K562 (cell line): ENCODE measurements around the gene TDRD10. TPM values are rescaled to one million over a fixed set of nuclear protein-coding genes. Genes with fewer than 3 reads are reported as not detected.

Source experiments
- ATAC-seq: fragments of 200-7000 bp; cut with Tn5 transposase; 3 replicates; pipeline ENCODE4 v1.9.1; 2020; ENCODE audit warnings: moderate library complexity
- BruUV-seq: library from RNA; stranded (reverse); fragments of 400-500 nt; replicated peaks from 2 replicates; lab custom pipeline; 2021; lab: Mats Ljungman, UMichigan
- CTCF ChIA-PET: fragments of 300-600 bp; formaldehyde crosslinking; extraction: SDS; loops from one replicate; lab custom pipeline; 2021; ENCODE audit warnings: low intra/inter-chr PET ratio; lab: Yijun Ruan, JAX
- POLR2A ChIA-PET: fragments of 300-600, 350-650 bp; sonication (Branson Sonifier 250); formaldehyde crosslinking; extraction: SDS; loops from one replicate; lab custom pipeline; 2021; ENCODE audit warnings: antibody characterized with exemption, inconsistent platforms; lab: Yijun Ruan, JAX
- DNase-seq, 4 experiments: peaks; one replicate each; pipeline versions ENCODE4 v3.0.0 to v3.0.0-alpha.2; 2011 to 2018; ENCODE audit warnings: low spot score in 3 of 4, mixed read lengths in 3 of 4; ENCODE audit errors: extremely low read depth in 1 of 4
- FAIRE-seq: peaks from 2 replicates; lab custom pipeline; 2011; peaks lifted over from hg19 to GRCh38; lab: Jason Lieb, UNC
- H2AFZ ChIP-seq: 2 replicates; pipeline ENCODE4 v1.6.0; 2011; ENCODE audit warnings: low read depth, low read length, control low read depth, inconsistent platforms
- H3K27ac ChIP-seq: fragments of 200-600 bp; 3 replicates; pipeline ENCODE4 v1.8.0; 2011; ENCODE audit warnings: low read depth, mild to moderate bottlenecking, control low read depth, inconsistent platforms, low read length, moderate library complexity, mixed read lengths; ENCODE audit errors: extremely low read depth
- H3K27me3 ChIP-seq, 2 experiments: fragments of 300-600 bp in 1 of 2; 2 replicates in 1 of 2; 3 replicates in 1 of 2; pipeline versions ENCODE4 v1.6.0 to v1.8.0; 2011; ENCODE audit warnings: inconsistent platforms in 2 of 2, low read length in 2 of 2, mild to moderate bottlenecking in 1 of 2, mixed read lengths in 1 of 2, moderate library complexity in 1 of 2; ENCODE audit not compliant: control insufficient read depth in 2 of 2, insufficient read depth in 2 of 2
- H3K36me3 ChIP-seq: fragments of 300-600 bp; 3 replicates; pipeline ENCODE4 v1.8.0; 2011; ENCODE audit warnings: mild to moderate bottlenecking, low read length, inconsistent platforms; ENCODE audit not compliant: control insufficient read depth, insufficient read depth
- H3K4me1 ChIP-seq, 2 experiments: fragments of 200-600 bp in 1 of 2; replicated peaks in 1 of 2; 2 replicates in 1 of 2; 3 replicates in 1 of 2; pipeline versions ENCODE4 v1.5.1 to v1.8.0; 2011; ENCODE audit warnings: inconsistent platforms in 2 of 2, low read length in 2 of 2, mild to moderate bottlenecking in 1 of 2, mixed read lengths in 1 of 2, moderate library complexity in 1 of 2; ENCODE audit not compliant: control insufficient read depth in 2 of 2, insufficient read depth in 2 of 2
- H3K4me2 ChIP-seq: 2 replicates; pipeline ENCODE4 v1.6.1; 2011; ENCODE audit warnings: low read length, control low read depth, inconsistent platforms, mixed read lengths; ENCODE audit not compliant: insufficient read depth
- H3K4me3 ChIP-seq: fragments of 200-600 bp; sonication (generic), shearing (Covaris generic); 2 replicates; pipeline ENCODE4 v1.5.1; 2016; ENCODE audit warnings: control low read depth, inconsistent platforms
- H3K79me2 ChIP-seq: fragments of 200-600 bp; 3 replicates; pipeline ENCODE4 v1.8.0; 2011; ENCODE audit warnings: low read length, inconsistent platforms; ENCODE audit not compliant: control insufficient read depth, insufficient read depth
- H3K9ac ChIP-seq, 2 experiments: 2 replicates each; pipeline versions ENCODE4 v1.6.0 to v1.6.1; 2011; ENCODE audit warnings: low read depth in 2 of 2, low read length in 2 of 2, control low read depth in 1 of 2, inconsistent platforms in 1 of 2, mild to moderate bottlenecking in 1 of 2, mixed read lengths in 1 of 2; ENCODE audit not compliant: insufficient read depth in 1 of 2
- H3K9me1 ChIP-seq: one replicate; pipeline ENCODE4 v1.6.0; 2011; ENCODE audit warnings: inconsistent platforms, mild to moderate bottlenecking, low read length, moderate library complexity; ENCODE audit not compliant: control insufficient read depth, insufficient read depth
- H3K9me3 ChIP-seq: replicated peaks from 2 replicates; pipeline ENCODE4 v1.5.1; 2011; ENCODE audit warnings: low read depth, low read length, inconsistent platforms; ENCODE audit not compliant: control insufficient read depth, insufficient read depth
- H4K20me1 ChIP-seq: replicated peaks from 2 replicates; pipeline ENCODE4 v1.6.1; 2011; ENCODE audit warnings: low read length, inconsistent platforms, mixed read lengths; ENCODE audit not compliant: control insufficient read depth, insufficient read depth
- KLF6 ChIP-seq: fragments of 250-450 bp; sonication (Bioruptor Pico); IDR thresholded peaks from 2 replicates; pipeline ENCODE4 v1.4.0; 2020; ENCODE audit warnings: mild to moderate bottlenecking, moderate library complexity, borderline replicate concordance
- PHB ChIP-seq: fragments of 250-450 bp; sonication (Bioruptor Pico); IDR thresholded peaks from 2 replicates; pipeline ENCODE4 v1.5.0; 2021
- TEAD1 ChIP-seq, 2 experiments: fragments of 450-650 bp in 1 of 2; sonication (generic) in 1 of 2; formaldehyde crosslinking; IDR thresholded peaks; 2 replicates each; pipeline versions ENCODE4 v1.4.0 to v1.8.0; 2020 to 2022; ENCODE audit warnings: mild to moderate bottlenecking in 2 of 2, missing genetic modification reagents in 1 of 2
- ZC3H8 ChIP-seq: fragments of 450-650 bp; IDR thresholded peaks from 2 replicates; pipeline ENCODE4 v1.6.1; 2017
- ZNF561 ChIP-seq: fragments of 450-650 bp; formaldehyde crosslinking; conservative IDR thresholded peaks from 2 replicates; pipeline ENCODE4 v1.4.0; 2020; ENCODE audit warnings: mild to moderate bottlenecking, moderate library complexity
- WGBS: fragments of 100-300 bp; shearing (Covaris generic); methylation state at CpG from one replicate; pipeline ENCODE4 v1.1.6; 2016; ENCODE audit warnings: low coverage, mixed read lengths; ENCODE audit not compliant: insufficient coverage; ENCODE audit errors: missing lambda C conversion rate; 5-methylcytosine and 5-hydroxymethylcytosine counted together
- in situ Hi-C: fragments of 300-500 bp; cut with MboI; formaldehyde crosslinking; loops from 4 replicates; pipeline ENCODE4 v1.15.0; 2018; ENCODE audit warnings: inconsistent platforms, mixed read lengths
- intact Hi-C: fragments of 100-400 bp; cut with micrococcal nuclease; formaldehyde crosslinking; loops from 2 replicates; pipeline ENCODE4 v1.14.2; 2022
- polyA plus RNA-seq, 8 experiments: library from polyadenylated mRNA; depleted of rRNA in 4 of 8; stranded (reverse) in 5 of 8; unstranded in 3 of 8; fragments of >200 nt; fragmentation: Nextera tagmentation in 2 of 8; fragmentation: Illumina TruSeq in 1 of 8; extraction: Ambion mirVana in 2 of 8; extraction: Trizol in 1 of 8; gene quantifications; 2 replicates each; pipeline versions ENCODE4 v1.2.1 to v1.2.3, GENCODE V29; 2011 to 2014; ENCODE audit warnings: inconsistent platforms in 1 of 8, missing spikeins in 1 of 8
- total RNA-seq, 7 experiments: library from RNA; depleted of rRNA in 6 of 7; stranded (reverse); fragments of >200 nt in 6 of 7; fragmentation: Illumina TruSeq in 2 of 7; extraction: Trizol in 2 of 7; gene quantifications; 2 replicates each; pipeline versions ENCODE4 v1.2.1 to v1.2.3, GENCODE V29; 2011 to 2021; ENCODE audit warnings: low replicate concordance in 1 of 7
- TF ChIP-seq, protein P1 (sequence below): fragments of 450-650 bp; formaldehyde crosslinking; IDR thresholded peaks from 2 replicates; pipeline ENCODE4 v1.4.0; 2020; ENCODE audit warnings: mild to moderate bottlenecking

TDRD10 gene
- total and polyA plus RNA-seq, 9 of the 15 experiments (the other 6 are each of a cell fraction or from before 2014, with no cell fraction given): not detected

- in situ Hi-C loops (loop anchor here (5.0 kb wide), 1 partner anchor 200 kb away; no protein-coding TSS in a partner anchor), intact Hi-C loops (loop anchor here (2.0 kb wide), 1 partner anchor 198 kb away; no protein-coding TSS in a partner anchor)
- 36% methylated on average over 11 of the region's 11 CpGs for WGBS
Measured at GRCh38 chr1:154547105-154547732, 45.2 kb downstream of the TDRD10 start.

More at GRCh38 chr1:154547105-154547732, 45.2 kb downstream of the TDRD10 start:
- Histone ChIP-seq H3K9ac (no peak overlapping the region; a peak in 1 of 4 replicates), H3K79me2 (no peaks in the 10 kb centered on the region), H3K27ac (no peak overlapping the region), H3K4me2 (no peak overlapping the region), H3K4me3 (no peak overlapping the region), H3K9me1 (no peaks in the 10 kb centered on the region), H2AFZ (no peak overlapping the region), H3K36me3 (peaks cover 38% of the 10 kb centered on the region), H3K4me1 (no peaks in the 10 kb centered on the region; a peak in 2 of 5 replicates), H3K9me3 (no peaks in the 10 kb centered on the region), H4K20me1 (peaks cover 16% of the 10 kb centered on the region; the same call in 1 of the 2 replicates), H3K27me3 (peaks cover 14 to 27% of the 10 kb centered on the region in 2 experiments)
- no peak for ATAC-seq
- TF ChIP-seq TEAD1 (CRISPR knock-in tag; IDR thresholded peaks at IDR 0.05) (no peak), ZC3H8 (no peak), PHB (no peak), KLF6 (CRISPR knock-in tag) (no peak), ZNF561 (CRISPR knock-in tag) (no peak)
- TF ChIP-seq, protein P1, sequence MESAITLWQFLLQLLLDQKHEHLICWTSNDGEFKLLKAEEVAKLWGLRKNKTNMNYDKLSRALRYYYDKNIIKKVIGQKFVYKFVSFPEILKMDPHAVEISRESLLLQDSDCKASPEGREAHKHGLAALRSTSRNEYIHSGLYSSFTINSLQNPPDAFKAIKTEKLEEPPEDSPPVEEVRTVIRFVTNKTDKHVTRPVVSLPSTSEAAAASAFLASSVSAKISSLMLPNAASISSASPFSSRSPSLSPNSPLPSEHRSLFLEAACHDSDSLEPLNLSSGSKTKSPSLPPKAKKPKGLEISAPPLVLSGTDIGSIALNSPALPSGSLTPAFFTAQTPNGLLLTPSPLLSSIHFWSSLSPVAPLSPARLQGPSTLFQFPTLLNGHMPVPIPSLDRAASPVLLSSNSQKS (CRISPR knock-in tag): no peak
- FAIRE-seq: no peak
- no TSS peak for BruUV-seq
- no peak for DNase-seq
- CTCF ChIA-PET: interaction anchor here (0.6 to 3.4 kb wide), 3 partner anchors 62 to 199 kb away, joined by 3 to 45 read pairs (median 4); no protein-coding TSS in a partner anchor
- POLR2A ChIA-PET: interaction anchor here (0.5 to 0.9 kb wide), 5 partner anchors 13 to 913 kb away, joined by 3 to 4 read pairs (median 3); partner anchors contain the start of gene PMVK
